Endodermal cell (in vitro differentiated cells): Measurements from ENCODE around the gene MYH16. TPM values are rescaled to one million over a fixed set of nuclear protein-coding genes. Genes with fewer than 3 reads are reported as not detected.
"Not testable (repeated sequence)": the region's sequence is repeated elsewhere in the genome, so short reads cannot be mapped to it uniquely, and the experiment has no call there.

ENCODE experiments used
- DNase-seq: peaks from one replicate; pipeline ENCODE4 v3.0.0-alpha.2; 2017
- H3K27ac ChIP-seq: 2 replicates; pipeline ENCODE4 v1.5.1; 2013; ENCODE audit warnings: mild to moderate bottlenecking, low read depth, low read length, moderate library complexity
- H3K27me3 ChIP-seq: 2 replicates; pipeline ENCODE4 v1.6.1; 2013; ENCODE audit warnings: mild to moderate bottlenecking, low read length, moderate library complexity; ENCODE audit not compliant: insufficient read depth, control insufficient read depth, poor library complexity, severe bottlenecking
- H3K36me3 ChIP-seq: 2 replicates; pipeline ENCODE4 v1.7.0; 2013; ENCODE audit warnings: mild to moderate bottlenecking, low read length, moderate library complexity; ENCODE audit not compliant: control insufficient read depth, insufficient read depth
- H3K4me1 ChIP-seq: one replicate; pipeline ENCODE4 v1.7.0; 2013; ENCODE audit warnings: low read length; ENCODE audit not compliant: control insufficient read depth, insufficient read depth
- H3K4me3 ChIP-seq: 2 replicates; pipeline ENCODE4 v1.5.1; 2013; ENCODE audit warnings: mild to moderate bottlenecking, low read length, moderate library complexity
- H3K9ac ChIP-seq: 2 replicates; pipeline ENCODE4 v1.6.1; 2013; ENCODE audit warnings: mild to moderate bottlenecking, low read length, moderate library complexity; ENCODE audit not compliant: poor library complexity, severe bottlenecking; ENCODE audit errors: extremely low read depth
- H3K9me3 ChIP-seq: 2 replicates; pipeline ENCODE4 v1.6.1; 2013; ENCODE audit warnings: mild to moderate bottlenecking, low read length, moderate library complexity; ENCODE audit not compliant: control insufficient read depth
- H3K27ac Mint-ChIP-seq: 2 replicates; pipeline ENCODE4 v1.8.0; 2020; ENCODE audit warnings: mixed read lengths
- H3K27me3 Mint-ChIP-seq: 2 replicates; pipeline ENCODE4 v1.8.0; 2021; ENCODE audit warnings: mild to moderate bottlenecking, mixed read lengths; ENCODE audit not compliant: insufficient read depth
- H3K36me3 Mint-ChIP-seq: 2 replicates; pipeline ENCODE4 v1.8.0; 2020; ENCODE audit warnings: low read depth, mixed read lengths
- H3K4me1 Mint-ChIP-seq: 2 replicates; pipeline ENCODE4 v1.8.0; 2020; ENCODE audit warnings: mixed read lengths
- H3K4me3 Mint-ChIP-seq: 2 replicates; pipeline ENCODE4 v1.8.0; 2020; ENCODE audit warnings: mild to moderate bottlenecking, moderate library complexity, mixed read lengths
- H3K9me3 Mint-ChIP-seq: 2 replicates; pipeline ENCODE4 v1.8.0; 2020; ENCODE audit warnings: mild to moderate bottlenecking, mixed read lengths
- CTCF ChIP-seq: fragments of 200-600 bp; sonication (generic); conservative IDR thresholded peaks from 2 replicates; pipeline ENCODE4 v1.5.0; 2021; ENCODE audit warnings: antibody characterized with exemption, mild to moderate bottlenecking
- WGBS, 2 experiments: methylation state at CpG; one replicate each; pipeline versions ENCODE4 v1.1.5 to v1.1.7; 2013; ENCODE audit warnings: missing lambda C conversion rate in 2 of 2, mixed read lengths in 1 of 2; ENCODE audit not compliant: insufficient coverage in 1 of 2, insufficient read length in 1 of 2; 5-methylcytosine and 5-hydroxymethylcytosine counted together
- total RNA-seq, 2 donors: library from RNA; stranded (reverse); fragmentation: NEBNext Ultra II Directional in 1 of 2; extraction: Animal tissue kit (Norgen Biotek cat#: 25700) in 1 of 2; gene quantifications; 2 replicates in 1 of 2; 3 replicates in 1 of 2; pipeline ENCODE4 v1.2.1, GENCODE V29; 2021

Gene MYH16
- total RNA-seq, 2 donors from 2014 or later: not detected

GRCh38 chr7:99355098-99355497 lies 82.5 kb downstream of the MYH16 start:
- Histone ChIP-seq H3K27me3 (no peaks in the 10 kb centered on the region), H3K27ac (no peak overlapping the region), H3K4me3 (no peak overlapping the region), H3K4me1 (no peaks in the 10 kb centered on the region), H3K36me3 (peaks cover 66% of the 10 kb centered on the region), H3K9me3 (no peaks in the 10 kb centered on the region), H3K9ac (no peak overlapping the region)
- 93 to 96% methylated on average over 7 of the region's 7 CpGs for WGBS, 2 experiments
- no peak for DNase-seq
- Mint-ChIP-seq H3K4me3 (no peak overlapping the region), H3K36me3 (peaks cover 60% of the 10 kb centered on the region), H3K9me3 (no peaks in the 10 kb centered on the region), H3K4me1 (no peaks in the 10 kb centered on the region), H3K27me3 (no peaks in the 10 kb centered on the region), H3K27ac (no peak overlapping the region)
- no peak for TF ChIP-seq CTCF

- Mint-ChIP-seq H3K4me1 (no peaks in the 10 kb centered on the region), H3K27ac (peak overlapping the region; percentile 7), H3K4me3 (no peak overlapping the region), H3K27me3 (no peaks in the 10 kb centered on the region), H3K9me3 (no peaks in the 10 kb centered on the region), H3K36me3 (peaks cover 61% of the 10 kb centered on the region)
- 95 to 96% methylated on average over 11 to 16 of the region's 16 CpGs for whole genome bisulfite sequencing, 2 experiments
- H3K9ac ChIP-seq: no peak overlapping the region
- no peaks in the 10 kb centered on the region for H3K4me1 ChIP-seq
- H3K4me3 ChIP-seq: no peak overlapping the region
- TF ChIP-seq CTCF: no peak
- H3K36me3 ChIP-seq: peaks cover 63% of the 10 kb centered on the region
- H3K27me3 ChIP-seq: no peaks in the 10 kb centered on the region
- no peaks in the 10 kb centered on the region for H3K9me3 ChIP-seq
- peak overlapping the region; percentile 82 for H3K27ac ChIP-seq
- no peak for DNase-seq
Observed at GRCh38 chr7:99357701-99358490, 85.3 kb downstream of the MYH16 start.

- H3K4me1 Mint-ChIP-seq, H3K4me3 Mint-ChIP-seq, H3K27me3 Mint-ChIP-seq: not testable (repeated sequence)
Observed at GRCh38 chr7:99358521-99358920, 85.9 kb downstream of the MYH16 start.

More at GRCh38 chr7:99358521-99358920, 85.9 kb downstream of the MYH16 start:
- H3K36me3 Mint-ChIP-seq: peaks cover 66% of the 10 kb centered on the region
- H3K27ac ChIP-seq, H3K9me3 ChIP-seq, H3K9ac ChIP-seq, H3K4me3 ChIP-seq, H3K9me3 Mint-ChIP-seq, H3K4me1 ChIP-seq, H3K27ac Mint-ChIP-seq, H3K27me3 ChIP-seq, DNase-seq: not testable (repeated sequence)
- peaks cover 70% of the 10 kb centered on the region for H3K36me3 ChIP-seq
- 86 to 94% methylated on average over 11 to 15 of the region's 15 CpGs for WGBS, 2 experiments
